Choroid plexus epithelial cell (primary cell): Measurements from ENCODE around the gene MEF2A.

Source experiments
- DNase-seq: peaks from one replicate; pipeline ENCODE4 v3.0.0-alpha.2; 2010; ENCODE audit warnings: low read depth
- H3K4me3 ChIP-seq: 2 replicates; pipeline ENCODE4 v1.5.1; 2011; ENCODE audit warnings: low read depth, mild to moderate bottlenecking, control low read depth, low read length, moderate library complexity
- CTCF ChIP-seq: conservative IDR thresholded peaks from 2 replicates; pipeline ENCODE4 v1.5.1; 2011; ENCODE audit warnings: low read depth, mild to moderate bottlenecking, control low read depth, inconsistent platforms, low read length, moderate library complexity

MEF2A gene

GRCh38 chr15:99752556-99752955 is 186.8 kb downstream of the MEF2A start:
- no peak for TF ChIP-seq CTCF
- no peak overlapping the region for H3K4me3 ChIP-seq
- DNase-seq, result no peak

GRCh38 chr15:99753066-99753465 is 187.3 kb downstream of the MEF2A start:
- no peak for DNase-seq
- no peak overlapping the region for H3K4me3 ChIP-seq
- TF ChIP-seq CTCF, result no peak

GRCh38 chr15:99755692-99756409 is 190.1 kb downstream of the MEF2A start:
- peak; percentile 89 for TF ChIP-seq CTCF
- H3K4me3 ChIP-seq, result no peak overlapping the region
- peak; percentile 86 for DNase-seq

GRCh38 chr15:99762288-99762687 is 196.5 kb downstream of the MEF2A start:
- H3K4me3 ChIP-seq, result no peak overlapping the region
- TF ChIP-seq CTCF, result no peak
- DNase-seq, result no peak

GRCh38 chr15:99763827-99764226 is 198.0 kb downstream of the MEF2A start:
- no peak for DNase-seq
- TF ChIP-seq CTCF, result no peak
- H3K4me3 ChIP-seq, result no peak overlapping the region

GRCh38 chr15:99764522-99764921 is 198.7 kb downstream of the MEF2A start:
- TF ChIP-seq CTCF, result no peak
- DNase-seq, result no peak
- H3K4me3 ChIP-seq, result no peak overlapping the region
